ENCODE measurements around the gene E2F6. TPM values are rescaled to one million over a fixed set of nuclear protein-coding genes. Genes with fewer than 3 reads are reported as not detected.

E2F6 gene
- total RNA-seq, 4 donors from 2014 or later: 6.0 to 19.8 (median 6.9) TPM

DNA sequence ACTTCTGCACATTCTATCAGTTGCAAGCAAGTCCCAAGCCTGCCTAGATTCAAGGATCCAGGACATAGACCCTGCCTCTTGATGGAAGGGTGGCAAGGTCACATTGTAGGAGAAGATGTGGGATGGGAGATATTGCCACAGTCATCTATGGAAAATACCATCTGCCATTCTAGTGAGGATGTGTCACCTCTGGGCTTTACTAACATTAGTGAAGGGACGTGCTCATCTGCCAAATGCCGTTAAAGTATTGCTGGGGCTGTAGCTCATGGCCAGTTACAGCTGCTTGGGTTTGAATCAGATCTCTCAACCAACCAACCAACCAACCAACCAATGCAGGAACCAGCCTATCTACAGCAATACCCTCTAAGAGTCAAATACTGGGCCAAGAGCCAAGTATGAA lies 49.0 kb downstream of the E2F6 start:
- H3K27me3 ChIP-seq: no peaks in the 10 kb centered on the region
- intact Hi-C loops (cut with DNase I; ENCODE audit: low total_unique reads): no loop called here
- 94 to 100% methylated on average over 1 to 2 of the region's 2 CpGs for WGBS, 2 donors (ENCODE audit: low coverage in 1 of 2)
- DNase-seq: no peak
- no peak overlapping the region for H3K27ac ChIP-seq
- peaks cover 0 to 6% (median 4%) of the 10 kb centered on the region in 4 donors for H3K4me1 ChIP-seq
- peaks cover 0 to 5% of the 10 kb centered on the region in 2 donors for H3K9me3 ChIP-seq
- TF ChIP-seq POLR2A (IDR thresholded peaks at IDR 0.05) (no peak), CTCF (IDR thresholded peaks at IDR 0.05) (no peak), EP300 (IDR thresholded peaks at IDR 0.05; ENCODE audit: low read depth) (no peak), POLR2AphosphoS5 (IDR thresholded peaks at IDR 0.05) (no peak)
- in situ Hi-C loops (cut with MboI; ENCODE audit: low pct_ligation_motif_present in 1 of 4, low pct_unique_long_range_greater_than_20kb in 1 of 4, low sequenced_read_pairs in 3 of 4): loop anchor here (10.0 to 25.0 kb wide), 4 partner anchors 180 to 580 kb away; a partner anchor contains a TSS
- H3K36me3 ChIP-seq: no peaks in the 10 kb centered on the region
- no peak overlapping the region for H3K4me3 ChIP-seq

- in situ Hi-C loops (cut with MboI; ENCODE audit: low pct_ligation_motif_present in 1 of 4, low pct_unique_long_range_greater_than_20kb in 1 of 4, low sequenced_read_pairs in 3 of 4): loop anchor here (10.0 to 25.0 kb wide), 4 partner anchors 179 to 579 kb away; a partner anchor contains a TSS
- 89% methylated on average over 2 of the region's 2 CpGs; no CpG with 5 or more reads in 1 of the 2 donors for WGBS, 2 donors (ENCODE audit: low coverage in 1 of 2)
- DNase-seq: no peak
- intact Hi-C loops (cut with DNase I; ENCODE audit: low total_unique reads): no loop called here
- Histone ChIP-seq H3K4me3 (no peak overlapping the region), H3K36me3 (no peaks in the 10 kb centered on the region), H3K27ac (no peak overlapping the region), H3K27me3 (no peaks in the 10 kb centered on the region), H3K9me3 (peaks cover 0 to 5% of the 10 kb centered on the region in 2 donors), H3K4me1 (peaks cover 0 to 13% (median 12%) of the 10 kb centered on the region in 4 donors)
- no peak for TF ChIP-seq POLR2AphosphoS5 (IDR thresholded peaks at IDR 0.05)
Observed at GRCh38 chr2:11416186-11416585, 49.8 kb downstream of the E2F6 start.

- no peak overlapping the region for H3K27ac ChIP-seq
- intact Hi-C loops (cut with DNase I; ENCODE audit: low total_unique reads) (no loop called here), in situ Hi-C loops (cut with MboI; ENCODE audit: low pct_ligation_motif_present in 1 of 4, low pct_unique_long_range_greater_than_20kb in 1 of 4, low sequenced_read_pairs in 3 of 4) (loop anchor here (10.0 to 25.0 kb wide), 4 partner anchors 177 to 577 kb away; a partner anchor contains a TSS)
- peaks cover 0 to 5% of the 10 kb centered on the region in 2 donors for H3K9me3 ChIP-seq
- H3K36me3 ChIP-seq: no peaks in the 10 kb centered on the region
- H3K27me3 ChIP-seq: no peaks in the 10 kb centered on the region
- 72 to 84% methylated on average over 8 to 12 of the region's 12 CpGs for whole genome bisulfite sequencing, 2 donors (ENCODE audit: low coverage in 1 of 2)
- H3K4me3 ChIP-seq: no peak overlapping the region
- TF ChIP-seq POLR2A (IDR thresholded peaks at IDR 0.05) (no peak), POLR2AphosphoS5 (IDR thresholded peaks at IDR 0.05) (no peak), EP300 (IDR thresholded peaks at IDR 0.05; ENCODE audit: low read depth) (no peak), CTCF (IDR thresholded peaks at IDR 0.05) (no peak)
- peaks cover 0 to 17% (median 14%) of the 10 kb centered on the region in 4 donors for H3K4me1 ChIP-seq
- no peak for DNase-seq
Observed at GRCh38 chr2:11414372-11415124, 51.4 kb downstream of the E2F6 start.

GRCh38 chr2:11412449-11412810 lies 53.5 kb downstream of the E2F6 start:
- Histone ChIP-seq H3K9me3 (no peaks in the 10 kb centered on the region), H3K4me1 (peaks cover 0 to 28% (median 14%) of the 10 kb centered on the region in 4 donors), H3K27ac (peak overlapping the region in 1 of 4 donors; percentile 58), H3K4me3 (peak overlapping the region in 1 of 4 donors; percentile 52), H3K27me3 (no peaks in the 10 kb centered on the region), H3K36me3 (no peaks in the 10 kb centered on the region)
- TF ChIP-seq POLR2A (IDR thresholded peaks at IDR 0.05): no peak
- no peak for TF ChIP-seq CTCF (IDR thresholded peaks at IDR 0.05)
- no peak for TF ChIP-seq EP300 (IDR thresholded peaks at IDR 0.05; ENCODE audit: low read depth)
- no peak for TF ChIP-seq POLR2AphosphoS5 (IDR thresholded peaks at IDR 0.05)
- in situ Hi-C loops (cut with MboI; ENCODE audit: low pct_ligation_motif_present in 1 of 4, low pct_unique_long_range_greater_than_20kb in 1 of 4, low sequenced_read_pairs in 3 of 4): loop anchor here (10.0 to 25.0 kb wide), 4 partner anchors 175 to 575 kb away; a partner anchor contains a TSS
- intact Hi-C loops (cut with DNase I; ENCODE audit: low total_unique reads): no loop called here
- no peak for DNase-seq
- WGBS, 2 donors (ENCODE audit: low coverage in 1 of 2): 86 to 87% methylated on average over 4 to 5 of the region's 5 CpGs
